Kasumi-1 (cell line): ENCODE data around the gene NME4.
"Not testable (repeated sequence)": the region's sequence is repeated elsewhere in the genome, so short reads cannot be mapped to it uniquely, and the experiment has no call there.

Experiments used
- DNase-seq, 2 experiments: peaks; one replicate each; lab custom pipeline; 2025; lab: John Stamatoyannopoulos, UW

NME4 gene

GRCh38 chr16:398561-399339 lies 1.8 kb downstream of the NME4 start:
- DNase-seq, result no peak

- DNase-seq, result no peak
These were observed 2.5 kb downstream of the NME4 start for GRCh38 chr16:399340-400019.

GRCh38 chr16:400061-400591 lies 3.1 kb downstream of the NME4 start:
- DNase-seq, result no peak

GRCh38 chr16:401468-402348 lies 4.7 kb downstream of the NME4 start, which contains the start of gene DECR2:
TSS of gene DECR2 (plus strand) at chr16:401885. CDS start at chr16:401964, 79 bp downstream.
- DNase-seq, result peak; percentile 33 to 43

- no peak for DNase-seq
These were observed 8.0 kb downstream of the NME4 start for GRCh38 chr16:404971-405486.

GRCh38 chr16:405548-406506 lies 8.8 kb downstream of the NME4 start:
- DNase-seq, result no peak

GRCh38 chr16:407253-407652 lies 10.3 kb downstream of the NME4 start:
- DNase-seq, result no peak

- DNase-seq, result no peak
These were observed 13.6 kb downstream of the NME4 start for GRCh38 chr16:410516-411178.

- DNase-seq, result no peak
These were observed 14.7 kb downstream of the NME4 start for GRCh38 chr16:411576-412265.

- DNase-seq, result no peak
These were observed 17.6 kb downstream of the NME4 start for GRCh38 chr16:414395-415169.

- DNase-seq, result not testable (repeated sequence)
These were observed 18.1 kb downstream of the NME4 start for GRCh38 chr16:415170-415498.

- DNase-seq, result not testable (repeated sequence)
These were observed 25.2 kb downstream of the NME4 start for GRCh38 chr16:422179-422578.

GRCh38 chr16:424033-424622 lies 27.1 kb downstream of the NME4 start:
- peak in 1 of 2 experiments; percentile 2 for DNase-seq

GRCh38 chr16:424623-425081 lies 27.7 kb downstream of the NME4 start:
- no peak for DNase-seq

GRCh38 chr16:425082-425718 lies 28.2 kb downstream of the NME4 start, which contains the start of gene RAB11FIP3:
TSS of gene RAB11FIP3 (plus strand) at chr16:425649. CDS start at chr16:426007, 358 bp downstream.
- peak; percentile 40 to 42 for DNase-seq

GRCh38 chr16:425740-426114 lies 28.7 kb downstream of the NME4 start:
- no peak for DNase-seq

- DNase-seq, result no peak
These were observed 29.3 kb downstream of the NME4 start for GRCh38 chr16:426115-426905.
